ENCODE results near the gene GLOD4. TPM values are rescaled to one million over a fixed set of nuclear protein-coding genes. Genes with fewer than 3 reads are reported as not detected.

The GLOD4 gene
- total and polyA plus RNA-seq, 4 experiments from 2014 or later: 94.9 to 131 (median 109) TPM

DNA sequence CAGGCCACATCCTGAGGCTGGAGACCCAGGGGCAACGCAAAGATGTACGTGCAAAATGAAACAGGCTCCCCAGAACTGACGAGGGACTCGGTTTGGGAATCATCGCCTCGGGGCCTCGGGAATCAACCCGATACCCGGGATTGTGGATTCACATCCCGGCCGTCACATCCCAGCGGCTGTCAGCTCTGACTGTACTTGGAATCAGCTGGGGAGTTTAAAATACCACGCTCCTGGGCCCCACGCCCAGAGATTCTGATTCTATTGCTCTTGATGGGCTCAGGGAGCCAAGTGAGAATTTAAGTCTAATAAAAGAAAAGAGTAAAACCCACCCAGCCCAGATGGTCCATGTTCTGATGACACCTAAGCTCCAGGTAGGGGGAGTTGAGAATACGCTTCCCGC, 42.3 kb upstream of the GLOD4 start:
- no peaks in the 10 kb centered on the region for H3K27me3 ChIP-seq (ENCODE audit: insufficient read depth, low read length)
- H3K27ac Mint-ChIP-seq: no peak overlapping the region
- H3K36me3 ChIP-seq (ENCODE audit: insufficient read depth, low read length): no peaks in the 10 kb centered on the region
- no peak for DNase-seq
- no peaks in the 10 kb centered on the region for H3K9me3 Mint-ChIP-seq
- no peaks in the 10 kb centered on the region for H3K9me3 ChIP-seq (ENCODE audit: control insufficient read depth in 1 of 2, low read length in 2 of 2)
- H3K4me3 Mint-ChIP-seq: no peak overlapping the region
- intact Hi-C loops (cut with micrococcal nuclease): no loop called here
- no peak overlapping the region for H3K27ac ChIP-seq (ENCODE audit: low read depth, low read length)
- H3K4me1 Mint-ChIP-seq: no peaks in the 10 kb centered on the region
- ChIA-PET POLR2A (ENCODE audit: partially characterized antibody) (no interaction called here), CTCF (ENCODE audit: partially characterized antibody) (no interaction called here)
- H3K4me3 ChIP-seq (ENCODE audit: low read length in 2 of 2): no peak overlapping the region
- H3K27me3 Mint-ChIP-seq: peaks cover 0 to 3% of the 10 kb centered on the region in 2 donors
- H3K4me1 ChIP-seq (ENCODE audit: insufficient read depth, low read length): no peaks in the 10 kb centered on the region
- H3K36me3 Mint-ChIP-seq: no peaks in the 10 kb centered on the region

DNA sequence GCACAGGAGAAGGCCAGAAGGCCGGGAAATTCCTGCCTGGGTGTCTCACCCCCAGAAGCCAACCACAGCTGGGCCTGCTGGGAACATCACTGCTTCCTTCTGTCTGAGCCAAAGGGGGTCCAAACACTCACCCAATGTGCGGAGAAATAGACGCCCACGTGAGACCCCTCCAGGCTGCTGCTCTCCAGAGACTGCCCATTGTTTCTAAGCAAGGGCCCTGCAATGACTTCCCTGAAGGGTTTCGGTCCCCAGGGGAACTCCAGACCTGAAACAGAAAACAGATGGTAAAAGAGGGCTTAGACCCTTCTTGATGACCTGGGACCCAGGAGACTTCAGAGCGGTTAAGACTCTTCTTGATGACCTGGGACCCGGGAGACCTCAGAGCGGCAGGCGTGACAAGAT, 41.4 kb upstream of the GLOD4 start:
- H3K4me3 Mint-ChIP-seq: no peak overlapping the region
- Histone ChIP-seq H3K27ac (ENCODE audit: low read depth, low read length) (no peak overlapping the region), H3K36me3 (ENCODE audit: insufficient read depth, low read length) (no peaks in the 10 kb centered on the region), H3K4me3 (ENCODE audit: low read length in 2 of 2) (no peak overlapping the region), H3K9me3 (ENCODE audit: control insufficient read depth in 1 of 2, low read length in 2 of 2) (no peaks in the 10 kb centered on the region), H3K27me3 (ENCODE audit: insufficient read depth, low read length) (no peaks in the 10 kb centered on the region), H3K4me1 (ENCODE audit: insufficient read depth, low read length) (no peaks in the 10 kb centered on the region)
- ChIA-PET CTCF (ENCODE audit: partially characterized antibody) (no interaction called here), POLR2A (ENCODE audit: partially characterized antibody) (no interaction called here)
- no peaks in the 10 kb centered on the region for H3K9me3 Mint-ChIP-seq
- no peaks in the 10 kb centered on the region for H3K4me1 Mint-ChIP-seq
- no peaks in the 10 kb centered on the region for H3K36me3 Mint-ChIP-seq
- intact Hi-C loops (cut with micrococcal nuclease): no loop called here
- H3K27me3 Mint-ChIP-seq: peaks cover 0 to 3% of the 10 kb centered on the region in 2 donors
- H3K27ac Mint-ChIP-seq: no peak overlapping the region
- no peak for DNase-seq

DNA sequence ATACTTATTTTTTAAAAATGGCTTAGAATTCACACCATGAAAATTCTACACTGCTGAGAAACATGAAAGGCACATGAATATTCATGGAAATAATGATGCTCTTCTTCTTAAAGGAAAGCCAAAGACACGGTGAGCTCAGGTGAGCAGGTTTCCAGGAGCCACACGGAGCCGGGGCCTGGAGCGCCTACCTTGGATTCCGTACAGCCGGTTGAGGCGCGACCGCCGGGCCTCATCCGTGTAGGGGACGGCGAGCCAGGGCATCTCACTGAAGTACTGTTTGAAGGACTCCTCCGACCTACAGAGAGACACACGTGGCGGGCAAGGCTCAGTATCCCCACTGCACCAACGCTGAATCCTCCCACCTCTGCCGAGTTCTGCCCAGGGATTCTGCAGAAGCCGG, 37.2 kb upstream of the GLOD4 start:
- no peaks in the 10 kb centered on the region for H3K4me1 ChIP-seq (ENCODE audit: insufficient read depth, low read length)
- POLR2A ChIA-PET (ENCODE audit: partially characterized antibody): no interaction called here
- H3K9me3 ChIP-seq (ENCODE audit: control insufficient read depth in 1 of 2, low read length in 2 of 2): no peaks in the 10 kb centered on the region
- no peak overlapping the region for H3K27ac Mint-ChIP-seq
- intact Hi-C loops (cut with micrococcal nuclease): no loop called here
- CTCF ChIA-PET (ENCODE audit: partially characterized antibody): no interaction called here
- H3K4me1 Mint-ChIP-seq: no peaks in the 10 kb centered on the region
- H3K36me3 Mint-ChIP-seq: no peaks in the 10 kb centered on the region
- H3K9me3 Mint-ChIP-seq: no peaks in the 10 kb centered on the region
- H3K27ac ChIP-seq (ENCODE audit: low read depth, low read length): no peak overlapping the region
- H3K4me3 ChIP-seq (ENCODE audit: low read length in 2 of 2): no peak overlapping the region
- DNase-seq: no peak
- H3K4me3 Mint-ChIP-seq: no peak overlapping the region
- no peaks in the 10 kb centered on the region for H3K36me3 ChIP-seq (ENCODE audit: insufficient read depth, low read length)
- H3K27me3 Mint-ChIP-seq: peaks cover 3 to 5% of the 10 kb centered on the region in 2 donors
- no peaks in the 10 kb centered on the region for H3K27me3 ChIP-seq (ENCODE audit: insufficient read depth, low read length)

DNA sequence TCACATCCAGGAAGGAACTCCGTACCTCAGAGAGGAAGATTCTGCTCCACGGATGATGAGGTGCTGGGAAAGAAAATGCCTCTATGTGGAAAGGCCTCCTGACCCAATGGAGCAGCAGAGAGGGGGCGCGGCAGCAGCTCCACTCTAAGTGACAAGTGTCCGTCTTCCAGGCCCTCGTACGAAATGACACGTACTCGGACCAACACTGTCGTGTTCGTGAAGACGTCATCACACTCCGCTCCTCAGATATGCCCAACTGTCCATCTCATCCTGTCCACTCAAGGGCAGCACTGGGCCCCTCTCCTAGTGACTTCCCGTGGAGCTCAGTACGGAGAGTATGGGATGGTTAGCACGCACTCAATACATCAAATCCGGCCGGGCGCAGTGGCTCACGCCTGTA, 32.3 kb upstream of the GLOD4 start:
- no peaks in the 10 kb centered on the region for H3K36me3 ChIP-seq (ENCODE audit: insufficient read depth, low read length)
- no peaks in the 10 kb centered on the region for H3K9me3 Mint-ChIP-seq
- ChIA-PET POLR2A (ENCODE audit: partially characterized antibody) (no interaction called here), CTCF (ENCODE audit: partially characterized antibody) (no interaction called here)
- H3K9me3 ChIP-seq (ENCODE audit: control insufficient read depth in 1 of 2, low read length in 2 of 2): no peaks in the 10 kb centered on the region
- peaks cover 0 to 2% (median 0%) of the 10 kb centered on the region in 4 donors for H3K4me1 Mint-ChIP-seq
- H3K4me3 ChIP-seq (ENCODE audit: low read length in 2 of 2): no peak overlapping the region
- peaks cover 4 to 8% of the 10 kb centered on the region in 2 donors for H3K27me3 Mint-ChIP-seq
- H3K4me3 Mint-ChIP-seq: no peak overlapping the region
- no peaks in the 10 kb centered on the region for H3K27me3 ChIP-seq (ENCODE audit: insufficient read depth, low read length)
- no peaks in the 10 kb centered on the region for H3K4me1 ChIP-seq (ENCODE audit: insufficient read depth, low read length)
- DNase-seq: no peak
- H3K36me3 Mint-ChIP-seq: no peaks in the 10 kb centered on the region
- H3K27ac Mint-ChIP-seq: no peak overlapping the region
- no peak overlapping the region for H3K27ac ChIP-seq (ENCODE audit: low read depth, low read length)
- intact Hi-C loops (cut with micrococcal nuclease): no loop called here

DNA sequence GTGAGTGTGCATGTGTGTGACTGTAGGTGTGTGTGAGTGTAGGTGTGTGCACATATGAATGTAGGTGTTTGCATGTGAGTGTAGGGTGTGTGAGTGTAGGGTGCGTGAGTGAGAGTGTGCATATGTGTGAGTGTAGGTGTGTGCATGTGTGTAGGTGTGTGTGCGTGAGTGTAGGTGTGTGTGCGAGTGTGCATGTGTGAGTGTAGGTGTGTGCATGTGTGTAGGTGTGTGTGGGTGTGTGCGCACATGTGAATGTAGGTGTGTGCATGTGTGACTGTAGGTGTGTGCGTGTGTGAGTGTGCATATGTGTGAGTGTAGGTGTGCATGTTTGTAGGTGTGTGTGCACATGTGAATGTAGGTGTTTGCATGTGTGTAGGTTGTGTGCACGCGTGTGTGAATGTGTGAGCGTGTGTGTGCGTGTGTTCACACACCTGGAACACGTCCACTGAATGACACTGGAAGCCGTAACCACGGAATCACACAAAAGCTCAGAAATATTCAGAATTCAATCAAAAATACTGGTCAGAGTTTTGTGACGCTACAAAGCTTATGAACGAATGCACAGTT, 30.6 kb upstream of the GLOD4 start:
- POLR2A ChIA-PET (ENCODE audit: partially characterized antibody): no interaction called here
- no peaks in the 10 kb centered on the region for H3K27me3 ChIP-seq (ENCODE audit: insufficient read depth, low read length)
- peaks cover 0 to 2% (median 0%) of the 10 kb centered on the region in 4 donors for H3K4me1 Mint-ChIP-seq
- no peak for DNase-seq
- peak overlapping the region in 1 of 7 donors; percentile 49 for H3K27ac Mint-ChIP-seq
- H3K36me3 Mint-ChIP-seq: no peaks in the 10 kb centered on the region
- no peaks in the 10 kb centered on the region for H3K4me1 ChIP-seq (ENCODE audit: insufficient read depth, low read length)
- H3K27ac ChIP-seq (ENCODE audit: low read depth, low read length): no peak overlapping the region
- H3K9me3 Mint-ChIP-seq: no peaks in the 10 kb centered on the region
- intact Hi-C loops (cut with micrococcal nuclease): no loop called here
- no peaks in the 10 kb centered on the region for H3K36me3 ChIP-seq (ENCODE audit: insufficient read depth, low read length)
- no peak overlapping the region for H3K4me3 Mint-ChIP-seq
- CTCF ChIA-PET (ENCODE audit: partially characterized antibody): no interaction called here
- H3K4me3 ChIP-seq (ENCODE audit: low read length in 2 of 2): no peak overlapping the region
- peaks cover 4 to 8% of the 10 kb centered on the region in 2 donors for H3K27me3 Mint-ChIP-seq
- H3K9me3 ChIP-seq (ENCODE audit: control insufficient read depth in 1 of 2, low read length in 2 of 2): no peaks in the 10 kb centered on the region

DNA sequence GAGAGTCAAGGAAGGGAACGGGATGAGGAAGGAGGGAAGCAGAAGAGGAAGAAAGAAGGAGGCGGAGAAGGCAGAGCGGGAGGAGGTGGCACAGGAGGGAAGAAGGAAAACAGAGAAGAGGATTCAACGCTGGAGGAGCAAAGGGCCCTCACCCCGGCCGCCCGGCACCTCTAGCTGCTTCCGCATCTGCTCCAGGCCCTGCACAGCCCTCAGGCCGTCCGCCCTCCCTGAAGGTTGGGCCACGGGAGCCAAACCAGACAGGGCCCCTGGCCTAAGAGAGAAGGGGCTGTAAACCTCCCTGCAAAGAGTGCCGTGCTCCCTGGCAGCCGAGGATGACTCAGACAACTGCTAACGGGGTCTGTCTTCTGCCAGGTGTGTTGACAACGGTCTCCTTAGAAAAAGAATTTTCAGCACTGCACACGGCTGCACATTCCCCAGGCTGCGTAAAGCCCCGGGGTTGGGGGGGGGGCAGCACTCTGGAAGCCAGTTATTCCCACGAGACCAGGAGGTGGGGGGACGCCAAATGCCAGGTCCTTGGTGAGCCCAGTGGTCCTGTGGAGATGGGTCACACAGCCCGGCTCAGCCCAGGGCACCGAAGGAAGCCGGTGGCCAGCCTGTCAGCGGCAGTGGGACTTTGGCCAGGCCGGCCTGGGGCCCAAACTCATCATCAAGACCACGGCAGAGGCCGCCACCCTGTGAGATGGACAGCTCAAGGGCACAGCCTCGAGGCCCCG, 29.1 kb upstream of the GLOD4 start:
- DNase-seq: no peak
- Mint-ChIP-seq H3K27me3 (peaks cover 3 to 8% of the 10 kb centered on the region in 2 donors), H3K4me3 (no peak overlapping the region), H3K27ac (no peak overlapping the region), H3K9me3 (no peaks in the 10 kb centered on the region), H3K4me1 (peaks cover 0 to 2% (median 0%) of the 10 kb centered on the region in 4 donors), H3K36me3 (no peaks in the 10 kb centered on the region)
- no peaks in the 10 kb centered on the region for H3K9me3 ChIP-seq (ENCODE audit: control insufficient read depth in 1 of 2, low read length in 2 of 2)
- ChIA-PET CTCF (ENCODE audit: partially characterized antibody) (no interaction called here), POLR2A (ENCODE audit: partially characterized antibody) (no interaction called here)
- H3K36me3 ChIP-seq (ENCODE audit: insufficient read depth, low read length): no peaks in the 10 kb centered on the region
- H3K4me3 ChIP-seq (ENCODE audit: low read length in 2 of 2): no peak overlapping the region
- H3K27ac ChIP-seq (ENCODE audit: low read depth, low read length): no peak overlapping the region
- H3K4me1 ChIP-seq (ENCODE audit: insufficient read depth, low read length): no peaks in the 10 kb centered on the region
- intact Hi-C loops (cut with micrococcal nuclease): no loop called here
- no peaks in the 10 kb centered on the region for H3K27me3 ChIP-seq (ENCODE audit: insufficient read depth, low read length)

DNA sequence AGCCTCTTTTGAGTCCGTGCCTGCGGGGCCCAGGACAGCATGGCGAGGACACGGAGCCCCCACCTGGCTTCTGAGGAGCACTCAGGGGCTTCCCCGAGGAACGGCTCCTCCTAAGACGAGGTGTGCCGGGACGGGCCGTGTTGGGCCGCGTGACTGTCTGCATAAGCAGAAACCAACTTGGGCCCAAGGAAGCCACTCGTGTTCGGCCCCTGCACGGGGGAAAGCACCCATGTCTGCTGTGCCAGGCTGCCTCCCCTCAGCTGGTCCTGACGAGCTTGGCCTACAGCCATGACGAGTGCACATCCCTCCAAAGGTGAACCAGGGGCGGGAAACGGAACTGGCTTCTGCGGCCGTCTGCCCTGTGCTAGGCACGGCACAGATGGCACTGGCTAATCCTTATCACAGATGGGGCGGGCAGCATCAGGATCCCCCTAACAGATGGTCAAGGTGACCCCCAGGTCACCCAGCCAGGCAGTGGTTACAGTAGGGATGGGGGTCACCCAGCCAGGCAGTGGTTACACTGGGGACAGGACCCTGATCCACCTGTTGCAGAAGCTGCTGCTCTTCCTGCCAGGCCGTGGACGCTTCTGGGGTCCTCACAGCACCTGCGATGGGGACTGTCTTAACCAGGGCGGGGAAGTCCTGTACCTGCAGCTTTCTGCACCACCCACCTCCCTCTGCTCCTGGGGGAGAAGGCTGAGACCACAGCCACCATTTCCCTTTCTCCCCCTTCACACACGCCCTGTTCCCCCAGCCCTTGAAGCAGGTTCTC, 25.6 kb upstream of the GLOD4 start:
- Histone ChIP-seq H3K36me3 (ENCODE audit: insufficient read depth, low read length) (no peaks in the 10 kb centered on the region), H3K4me3 (ENCODE audit: low read length in 2 of 2) (no peak overlapping the region), H3K9me3 (ENCODE audit: control insufficient read depth in 1 of 2, low read length in 2 of 2) (no peaks in the 10 kb centered on the region), H3K27me3 (ENCODE audit: insufficient read depth, low read length) (no peaks in the 10 kb centered on the region), H3K4me1 (ENCODE audit: insufficient read depth, low read length) (no peaks in the 10 kb centered on the region), H3K27ac (ENCODE audit: low read depth, low read length) (no peak overlapping the region)
- DNase-seq: no peak
- Mint-ChIP-seq H3K27ac (no peak overlapping the region), H3K36me3 (no peaks in the 10 kb centered on the region), H3K4me1 (peaks cover 0 to 2% (median 0%) of the 10 kb centered on the region in 4 donors), H3K27me3 (peaks cover 4 to 7% of the 10 kb centered on the region in 2 donors), H3K4me3 (no peak overlapping the region), H3K9me3 (no peaks in the 10 kb centered on the region)
- intact Hi-C loops (cut with micrococcal nuclease): no loop called here
- CTCF ChIA-PET (ENCODE audit: partially characterized antibody): no interaction called here
- POLR2A ChIA-PET (ENCODE audit: partially characterized antibody): no interaction called here
